ENCODE results near the gene GUCY2D. TPM values are rescaled to one million over a fixed set of nuclear protein-coding genes. Genes with fewer than 3 reads are reported as not detected.

Gene GUCY2D
- total RNA-seq, 1 donor from 2014 or later, result not detected

- no peak for DNase-seq (ENCODE audit: low read depth, low spot score)
- Mint-ChIP-seq H3K4me3 (no peak overlapping the region), H3K27ac (ENCODE audit: unreplicated experiment) (no peak overlapping the region), H3K4me1 (no peaks in the 10 kb centered on the region), H3K36me3 (ENCODE audit: low read depth) (no peaks in the 10 kb centered on the region), H3K27me3 (ENCODE audit: low read depth) (peaks cover 98% of the 10 kb centered on the region), H3K9me3 (no peaks in the 10 kb centered on the region)
- TF ChIP-seq CTCF (conservative IDR thresholded peaks at IDR 0.05), result no peak
These were observed 61.5 kb downstream of the GUCY2D start for GRCh38 chr17:8063761-8064534.

- no peak overlapping the region for H3K4me3 Mint-ChIP-seq
These were observed 62.2 kb downstream of the GUCY2D start for GRCh38 chr17:8064561-8065019.

GRCh38 chr17:8066841-8067775 lies 64.7 kb downstream of the GUCY2D start:
- TF ChIP-seq CTCF (conservative IDR thresholded peaks at IDR 0.05), result no peak
- H3K9me3 Mint-ChIP-seq, result no peaks in the 10 kb centered on the region
- no peak overlapping the region for H3K4me3 Mint-ChIP-seq
- peaks cover 98% of the 10 kb centered on the region for H3K27me3 Mint-ChIP-seq (ENCODE audit: low read depth)
- no peaks in the 10 kb centered on the region for H3K36me3 Mint-ChIP-seq (ENCODE audit: low read depth)
- DNase-seq (ENCODE audit: low read depth, low spot score), result no peak
- H3K4me1 Mint-ChIP-seq, result no peaks in the 10 kb centered on the region
- no peak overlapping the region for H3K27ac Mint-ChIP-seq (ENCODE audit: unreplicated experiment)

More at GRCh38 chr17:8064561-8065019, 62.2 kb downstream of the GUCY2D start:
- TF ChIP-seq CTCF (conservative IDR thresholded peaks at IDR 0.05), result no peak
- Mint-ChIP-seq H3K4me1 (no peaks in the 10 kb centered on the region), H3K27ac (ENCODE audit: unreplicated experiment) (no peak overlapping the region), H3K36me3 (ENCODE audit: low read depth) (no peaks in the 10 kb centered on the region), H3K27me3 (ENCODE audit: low read depth) (peaks cover 98% of the 10 kb centered on the region), H3K9me3 (no peaks in the 10 kb centered on the region)
- DNase-seq (ENCODE audit: low read depth, low spot score), result no peak

GRCh38 chr17:8067806-8068205 lies 65.4 kb downstream of the GUCY2D start:
- H3K4me1 Mint-ChIP-seq, result peaks cover 5% of the 10 kb centered on the region
- H3K27ac Mint-ChIP-seq (ENCODE audit: unreplicated experiment), result no peak overlapping the region
- H3K36me3 Mint-ChIP-seq (ENCODE audit: low read depth), result no peaks in the 10 kb centered on the region
- peaks cover 98% of the 10 kb centered on the region for H3K27me3 Mint-ChIP-seq (ENCODE audit: low read depth)
- no peaks in the 10 kb centered on the region for H3K9me3 Mint-ChIP-seq
- no peak overlapping the region for H3K4me3 Mint-ChIP-seq
- no peak for TF ChIP-seq CTCF (conservative IDR thresholded peaks at IDR 0.05)
- no peak for DNase-seq (ENCODE audit: low read depth, low spot score)

- no peak overlapping the region for H3K4me3 Mint-ChIP-seq
- H3K27me3 Mint-ChIP-seq (ENCODE audit: low read depth), result peaks cover 99% of the 10 kb centered on the region
- H3K27ac Mint-ChIP-seq (ENCODE audit: unreplicated experiment), result no peak overlapping the region
- no peaks in the 10 kb centered on the region for H3K9me3 Mint-ChIP-seq
- TF ChIP-seq CTCF (conservative IDR thresholded peaks at IDR 0.05), result no peak
- H3K4me1 Mint-ChIP-seq, result peaks cover 15% of the 10 kb centered on the region
- no peaks in the 10 kb centered on the region for H3K36me3 Mint-ChIP-seq (ENCODE audit: low read depth)
- no peak for DNase-seq (ENCODE audit: low read depth, low spot score)
These were observed 66.5 kb downstream of the GUCY2D start for GRCh38 chr17:8068736-8069586.

Data from neural crest cell (in vitro differentiated cells).